Activated CD8-positive, alpha-beta T cell treated with anti-CD3 and anti-CD28 coated beads for 36 hours (primary cell): Measurements from ENCODE around the gene SLC22A23. TPM values are rescaled to one million over a fixed set of nuclear protein-coding genes. Genes with fewer than 3 reads are reported as not detected.

Source experiments
- ATAC-seq: fragments of 200-7000 bp; cut with Tn5 transposase; one replicate; pipeline ENCODE4 v1.10.0; 2021; ENCODE audit warnings: mild to moderate bottlenecking, moderate library complexity
- CTCF ChIA-PET: fragments of 350-600 bp; sonication (Branson Sonifier 250); formaldehyde crosslinking; loops from one replicate; lab custom pipeline; 2021; ENCODE audit warnings: antibody characterized with exemption; lab: Charles Lee
- POLR2A ChIA-PET: fragments of 350-600 bp; sonication (Branson Sonifier 250); formaldehyde crosslinking; loops from one replicate; lab custom pipeline; 2021; ENCODE audit warnings: antibody characterized with exemption; lab: Charles Lee
- DNase-seq: peaks from one replicate; pipeline ENCODE4 v3.0.0-alpha.2; 2020
- H3K27ac Mint-ChIP-seq: one replicate; pipeline ENCODE4 v1.8.0; 2021; ENCODE audit warnings: mild to moderate bottlenecking, mixed read lengths
- H3K27me3 Mint-ChIP-seq: one replicate; pipeline ENCODE4 v1.8.0; 2021; ENCODE audit warnings: mixed read lengths
- H3K36me3 Mint-ChIP-seq: one replicate; pipeline ENCODE4 v1.8.0; 2021; ENCODE audit warnings: low read depth, mixed read lengths
- H3K4me1 Mint-ChIP-seq: one replicate; pipeline ENCODE4 v1.8.0; 2021; ENCODE audit warnings: low read depth, mixed read lengths
- H3K4me3 Mint-ChIP-seq: one replicate; pipeline ENCODE4 v1.8.0; 2021; ENCODE audit warnings: mild to moderate bottlenecking, moderate library complexity, mixed read lengths
- H3K9me3 Mint-ChIP-seq: one replicate; pipeline ENCODE4 v1.8.0; 2021; ENCODE audit warnings: mixed read lengths
- CTCF ChIP-seq: fragments of 200-600 bp; IDR thresholded peaks from one replicate; pipeline ENCODE4 v1.8.0; 2022; ENCODE audit warnings: antibody characterized with exemption, mild to moderate bottlenecking
- intact Hi-C: fragments of 100-400 bp; cut with micrococcal nuclease; formaldehyde crosslinking; loops from one replicate; pipeline ENCODE4 v1.10.0; 2022
- total RNA-seq, 2 experiments: library from RNA; stranded (reverse); gene quantifications; one replicate each; pipeline ENCODE4 v1.2.3, GENCODE V29; 2021

The SLC22A23 gene
- total RNA-seq, 2 experiments from 2014 or later = 0.16 to 0.34 TPM

DNA sequence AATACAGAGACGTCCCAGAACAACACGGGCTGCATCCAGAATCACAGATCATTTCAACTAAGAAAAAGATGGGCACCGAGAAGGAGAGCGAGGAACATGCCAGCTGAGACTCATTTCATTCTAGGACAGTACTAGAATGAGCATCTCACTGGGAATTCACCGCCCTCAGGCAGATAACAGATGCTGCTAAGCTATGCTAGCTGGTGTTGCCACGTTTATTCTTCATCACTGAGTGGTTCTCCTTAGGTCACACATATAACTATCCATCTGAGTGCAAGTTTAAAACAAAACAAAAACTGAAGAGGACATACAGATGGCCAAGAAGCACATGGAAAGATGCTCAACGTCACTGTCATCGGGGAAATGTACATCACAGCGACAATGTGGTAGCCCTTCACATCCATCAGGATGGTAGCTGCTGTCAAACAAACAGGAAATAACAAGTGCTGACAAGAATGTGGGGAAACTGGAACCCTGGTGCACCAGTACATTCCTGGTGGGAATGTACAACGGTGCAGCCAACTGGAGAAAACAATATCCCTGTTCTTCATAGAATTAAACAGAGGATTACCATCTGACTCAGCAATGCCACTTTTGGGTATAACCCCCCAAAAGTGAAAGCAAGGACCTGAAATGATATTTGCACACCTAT is 97.6 kb downstream of the SLC22A23 start:
- Mint-ChIP-seq H3K4me3 (no peak overlapping the region), H3K4me1 (peaks cover 10% of the 10 kb centered on the region), H3K9me3 (no peaks in the 10 kb centered on the region), H3K27me3 (no peaks in the 10 kb centered on the region), H3K36me3 (no peaks in the 10 kb centered on the region), H3K27ac (no peak overlapping the region)
- ATAC-seq (no peak), DNase-seq (no peak)
- ChIA-PET POLR2A (no interaction called here), CTCF (no interaction called here)
- intact Hi-C loops = no loop called here
- no peak for TF ChIP-seq CTCF

GRCh38 chr6:3358413-3359100 is 98.3 kb downstream of the SLC22A23 start:
- H3K27ac Mint-ChIP-seq = no peak overlapping the region

GRCh38 chr6:3357678-3358077 is 99.2 kb downstream of the SLC22A23 start:
- H3K9me3 Mint-ChIP-seq = no peaks in the 10 kb centered on the region
- no peak for ATAC-seq
- intact Hi-C loops = no loop called here
- H3K27ac Mint-ChIP-seq = no peak overlapping the region
- H3K4me3 Mint-ChIP-seq = no peak overlapping the region
- POLR2A ChIA-PET = interaction anchor here (0.6 kb wide), 1 partner anchor 20 kb away, joined by 3 read pairs; no protein-coding TSS in a partner anchor
- H3K4me1 Mint-ChIP-seq = peaks cover 10% of the 10 kb centered on the region
- no peaks in the 10 kb centered on the region for H3K36me3 Mint-ChIP-seq
- CTCF ChIA-PET = no interaction called here
- no peak for TF ChIP-seq CTCF
- DNase-seq = no peak
- no peaks in the 10 kb centered on the region for H3K27me3 Mint-ChIP-seq

More at GRCh38 chr6:3358413-3359100, 98.3 kb downstream of the SLC22A23 start:
- POLR2A ChIA-PET = no interaction called here
- DNase-seq (no peak), ATAC-seq (no peak)
- Mint-ChIP-seq H3K36me3 (no peaks in the 10 kb centered on the region), H3K27me3 (no peaks in the 10 kb centered on the region), H3K9me3 (no peaks in the 10 kb centered on the region), H3K4me3 (no peak overlapping the region), H3K4me1 (peaks cover 10% of the 10 kb centered on the region)
- TF ChIP-seq CTCF = no peak
- CTCF ChIA-PET = no interaction called here
- intact Hi-C loops = no loop called here

GRCh38 chr6:3356824-3357420 is 99.9 kb downstream of the SLC22A23 start:
- POLR2A ChIA-PET = interaction anchor here (0.6 to 0.7 kb wide), 2 partner anchors 10 to 70 kb away, joined by 3 read pairs; no protein-coding TSS in a partner anchor
- Mint-ChIP-seq H3K27ac (no peak overlapping the region), H3K9me3 (no peaks in the 10 kb centered on the region), H3K27me3 (no peaks in the 10 kb centered on the region), H3K4me1 (peaks cover 10% of the 10 kb centered on the region), H3K36me3 (no peaks in the 10 kb centered on the region), H3K4me3 (peak overlapping the region; percentile 45)
- intact Hi-C loops = no loop called here
- CTCF ChIA-PET = no interaction called here
- no peak for DNase-seq
- no peak for TF ChIP-seq CTCF
- ATAC-seq = no peak
